GM12801 (cell line): ENCODE data around the gene SSMEM1.

Experiments used
- TF ChIP-seq, protein P1 (sequence below): IDR thresholded peaks from one replicate; pipeline ENCODE4 v1.5.1; 2011; ENCODE audit warnings: control low read depth; ENCODE audit not compliant: insufficient read length; ENCODE audit errors: extremely low read depth

SSMEM1 gene

DNA sequence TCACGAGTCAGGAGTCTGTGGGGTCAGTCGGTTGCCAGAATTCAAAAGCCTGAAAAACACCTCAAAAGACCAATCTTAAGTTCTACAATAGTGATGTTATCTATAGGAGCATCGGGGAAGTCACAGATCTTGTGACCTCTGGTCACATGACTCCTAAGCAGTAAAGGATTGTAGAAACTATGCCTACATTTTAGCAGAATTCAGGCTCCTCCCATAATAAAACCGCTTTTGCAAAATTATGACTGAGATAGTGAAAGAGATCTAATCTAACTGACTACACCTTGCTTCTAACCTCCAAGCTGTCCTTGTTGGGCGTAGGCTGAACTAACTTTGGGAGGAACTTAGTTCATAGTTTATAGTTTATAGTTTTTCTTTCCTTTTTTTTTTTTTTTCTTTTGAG lies 16.6 kb downstream of the SSMEM1 start:
- TF ChIP-seq, protein P1, sequence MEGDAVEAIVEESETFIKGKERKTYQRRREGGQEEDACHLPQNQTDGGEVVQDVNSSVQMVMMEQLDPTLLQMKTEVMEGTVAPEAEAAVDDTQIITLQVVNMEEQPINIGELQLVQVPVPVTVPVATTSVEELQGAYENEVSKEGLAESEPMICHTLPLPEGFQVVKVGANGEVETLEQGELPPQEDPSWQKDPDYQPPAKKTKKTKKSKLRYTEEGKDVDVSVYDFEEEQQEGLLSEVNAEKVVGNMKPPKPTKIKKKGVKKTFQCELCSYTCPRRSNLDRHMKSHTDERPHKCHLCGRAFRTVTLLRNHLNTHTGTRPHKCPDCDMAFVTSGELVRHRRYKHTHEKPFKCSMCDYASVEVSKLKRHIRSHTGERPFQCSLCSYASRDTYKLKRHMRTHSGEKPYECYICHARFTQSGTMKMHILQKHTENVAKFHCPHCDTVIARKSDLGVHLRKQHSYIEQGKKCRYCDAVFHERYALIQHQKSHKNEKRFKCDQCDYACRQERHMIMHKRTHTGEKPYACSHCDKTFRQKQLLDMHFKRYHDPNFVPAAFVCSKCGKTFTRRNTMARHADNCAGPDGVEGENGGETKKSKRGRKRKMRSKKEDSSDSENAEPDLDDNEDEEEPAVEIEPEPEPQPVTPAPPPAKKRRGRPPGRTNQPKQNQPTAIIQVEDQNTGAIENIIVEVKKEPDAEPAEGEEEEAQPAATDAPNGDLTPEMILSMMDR = no peak

DNA sequence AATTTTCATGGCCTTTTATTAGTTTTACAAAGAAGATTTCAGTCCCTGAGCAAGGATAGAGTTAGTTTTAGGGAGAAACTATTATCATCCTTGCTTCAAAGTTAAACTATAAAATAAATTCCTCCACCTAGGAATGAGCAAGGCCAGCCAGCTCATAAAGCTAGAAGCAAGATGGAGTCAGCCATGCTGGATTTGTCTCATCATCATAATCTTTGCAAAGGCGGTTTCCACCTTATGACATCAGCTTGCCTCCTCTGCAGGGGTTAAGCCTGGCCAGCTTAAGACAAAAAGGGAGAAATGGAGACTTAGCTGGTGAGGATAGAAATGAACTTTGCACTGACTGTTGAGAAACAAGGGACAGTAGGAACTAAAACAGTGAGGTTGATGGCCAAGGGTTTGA lies 18.7 kb downstream of the SSMEM1 start:
- TF ChIP-seq, protein P1 = no peak

DNA sequence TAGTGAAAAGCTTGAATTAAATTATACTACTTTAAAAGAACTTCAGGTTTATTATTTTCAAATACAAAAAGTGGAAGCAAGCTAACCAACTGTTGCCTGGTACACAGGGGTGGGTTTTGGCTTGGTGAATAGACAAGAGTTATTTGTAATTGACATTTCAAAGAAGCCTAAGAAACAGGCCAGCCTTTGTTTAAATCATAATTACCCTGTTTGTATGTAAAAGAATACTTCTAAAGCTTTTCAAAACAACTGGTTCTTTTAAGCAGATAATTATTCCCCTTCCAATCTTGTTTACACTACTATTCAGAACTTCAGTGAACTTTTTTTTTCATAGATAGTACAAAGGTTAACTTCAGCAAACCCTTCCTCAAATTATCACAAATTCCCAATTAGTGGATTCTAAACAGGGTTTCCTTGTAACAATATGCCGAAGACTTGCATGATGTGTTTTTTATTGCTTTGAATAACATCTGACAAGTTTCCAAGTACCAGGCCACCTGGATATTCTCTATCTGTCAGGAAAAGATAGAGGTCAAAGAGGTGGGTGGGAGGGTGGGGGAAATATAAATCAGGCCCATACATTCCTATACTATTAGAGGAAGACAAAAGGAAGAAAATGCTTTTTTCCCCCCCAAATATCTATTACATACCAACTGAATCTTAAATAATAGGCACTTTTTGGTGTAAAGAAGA lies 20.4 kb downstream of the SSMEM1 start:
- TF ChIP-seq, protein P1 = no peak

DNA sequence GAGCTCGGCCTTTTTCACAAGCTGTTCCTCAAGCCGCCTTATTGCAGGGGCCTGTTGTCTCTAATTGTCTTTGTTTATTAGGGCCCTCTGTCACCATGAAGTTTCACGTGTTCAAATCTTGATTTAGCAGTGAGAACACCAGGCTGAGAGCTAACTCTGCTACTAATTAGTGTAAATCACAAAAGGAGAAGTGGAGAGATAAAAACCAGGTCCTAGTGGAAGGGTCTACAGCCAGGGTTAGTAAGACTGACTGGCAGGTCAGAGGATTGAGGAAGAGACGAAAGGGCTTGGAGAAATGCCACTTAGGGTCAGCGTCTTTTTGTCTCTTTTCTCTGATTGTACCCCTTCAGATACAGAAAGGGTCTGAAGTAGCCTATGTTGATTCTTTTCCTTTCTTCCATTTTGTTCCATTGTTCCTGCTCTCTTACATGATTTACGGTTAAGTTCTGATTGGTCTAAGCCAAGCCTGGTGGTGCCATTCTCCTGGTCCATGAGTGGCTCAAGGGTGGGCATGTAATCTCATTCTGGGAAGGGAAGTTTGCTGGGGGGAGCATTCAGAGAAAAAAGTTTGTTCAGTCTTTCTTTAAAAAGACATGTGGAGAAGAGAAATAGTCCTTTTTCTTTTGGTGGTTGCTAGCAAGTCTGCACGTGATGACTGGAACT lies 21.3 kb downstream of the SSMEM1 start:
- TF ChIP-seq, protein P1 = no peak

DNA sequence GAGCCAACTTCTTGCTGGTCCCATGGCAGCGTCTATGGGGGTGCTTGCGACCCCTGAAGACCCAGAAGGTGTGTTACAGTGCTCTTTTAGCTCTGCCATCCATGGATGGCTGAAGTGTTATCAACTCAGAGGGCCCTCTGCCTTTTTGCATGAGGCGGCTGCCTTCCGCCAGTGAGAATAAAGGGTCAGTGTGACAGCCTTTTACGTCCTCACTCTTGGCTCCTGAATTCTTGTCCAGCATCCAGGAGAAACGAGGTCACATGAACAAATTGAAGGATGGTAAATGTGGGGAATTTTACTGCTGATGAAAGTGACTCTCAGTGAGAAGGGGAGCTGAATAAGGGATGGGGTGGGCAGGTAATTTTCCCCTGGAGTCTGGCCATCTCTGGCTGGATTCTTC lies 24.1 kb downstream of the SSMEM1 start:
- TF ChIP-seq, protein P1 = no peak

DNA sequence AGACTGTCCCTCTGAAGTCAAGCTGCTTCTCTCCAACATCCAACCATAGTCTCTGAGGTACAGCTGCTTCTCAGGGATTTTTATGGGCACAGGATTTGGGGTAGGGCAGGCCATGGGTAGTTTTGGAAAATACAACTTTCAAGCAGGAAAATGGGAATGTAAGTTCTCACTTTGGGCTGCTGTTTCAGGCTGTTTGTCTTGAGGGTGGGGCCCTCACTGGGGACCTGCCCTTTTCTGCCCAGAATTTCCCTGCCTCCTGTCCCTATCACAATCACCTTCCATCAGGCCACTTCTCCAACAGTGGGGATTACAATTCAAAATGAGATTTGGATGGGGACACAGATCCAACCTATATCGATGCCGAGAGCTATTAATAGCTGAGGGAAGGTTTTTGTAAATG lies 24.5 kb downstream of the SSMEM1 start:
- TF ChIP-seq, protein P1 = no peak

DNA sequence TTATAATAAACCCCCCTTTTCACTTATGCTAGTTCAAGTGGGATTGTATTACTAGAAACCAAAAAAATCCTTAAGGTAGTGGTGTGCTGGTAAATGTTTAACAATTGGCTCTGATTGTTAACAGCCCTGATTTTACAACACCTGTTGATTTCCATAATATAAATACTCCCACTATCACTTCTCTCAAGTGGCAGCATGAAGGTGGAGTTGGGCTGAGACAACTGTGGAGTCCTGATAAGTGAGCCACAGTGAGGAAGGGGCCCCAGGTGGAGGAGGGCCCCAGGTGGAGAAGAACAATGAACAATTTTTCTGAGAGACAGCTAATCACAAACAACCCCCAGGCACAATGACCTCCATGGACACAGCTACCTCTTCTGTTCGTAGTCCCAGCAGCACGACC lies 26.4 kb downstream of the SSMEM1 start:
- TF ChIP-seq, protein P1 = no peak
